T-helper 2 cell (primary cell): Measurements from ENCODE around the gene EIF5.

Source experiments
- DNase-seq, 5 experiments: peaks; one replicate each; pipeline versions ENCODE4 v3.0.0 to v3.0.0-alpha.2; 2012 to 2022

EIF5 gene

GRCh38 chr14:103310576-103311095 is 23.4 kb upstream of the EIF5 start:
- no peak for DNase-seq

GRCh38 chr14:103311171-103311997 is 22.7 kb upstream of the EIF5 start:
- no peak for DNase-seq

GRCh38 chr14:103312006-103312635 is 21.9 kb upstream of the EIF5 start:
- no peak for DNase-seq

- no peak for DNase-seq
Measured at GRCh38 chr14:103313704-103314103, 20.3 kb upstream of the EIF5 start.

- no peak for DNase-seq
Measured at GRCh38 chr14:103314496-103315277, 19.4 kb upstream of the EIF5 start.

GRCh38 chr14:103315351-103315911 is 18.6 kb upstream of the EIF5 start:
- DNase-seq: no peak

- no peak for DNase-seq
Measured at GRCh38 chr14:103315941-103316340, 18.1 kb upstream of the EIF5 start.

- no peak for DNase-seq
Measured at GRCh38 chr14:103316721-103317121, 17.3 kb upstream of the EIF5 start.

GRCh38 chr14:103317251-103317650 is 16.8 kb upstream of the EIF5 start:
- DNase-seq: no peak

GRCh38 chr14:103317976-103318580 is 16.0 kb upstream of the EIF5 start:
- DNase-seq: no peak

- no peak for DNase-seq
Measured at GRCh38 chr14:103318750-103319419, 15.2 kb upstream of the EIF5 start.

- DNase-seq: no peak
Measured at GRCh38 chr14:103319422-103319821, 14.6 kb upstream of the EIF5 start.

GRCh38 chr14:103326078-103326477 is 8.0 kb upstream of the EIF5 start:
- no peak for DNase-seq

- no peak for DNase-seq
Measured at GRCh38 chr14:103328941-103329340, 5.1 kb upstream of the EIF5 start.

GRCh38 chr14:103329401-103330347 is 4.4 kb upstream of the EIF5 start:
- no peak for DNase-seq

- DNase-seq: no peak
Measured at GRCh38 chr14:103330536-103330935, 3.5 kb upstream of the EIF5 start.

- no peak for DNase-seq
Measured at GRCh38 chr14:103332143-103332919, 1.7 kb upstream of the EIF5 start.

- peak; percentile 27 to 80 (median 54) for DNase-seq
Measured at GRCh38 chr14:103334644-103335622, 896 bp downstream of the EIF5 start.

- DNase-seq: no peak
Measured at GRCh38 chr14:103336191-103336590, 2.2 kb downstream of the EIF5 start.
